ENCODE data around the gene BLM. TPM values are rescaled to one million over a fixed set of nuclear protein-coding genes. Genes with fewer than 3 reads are reported as not detected.

The BLM gene
- total RNA-seq, 1 donor from 2014 or later: 58.0 TPM

DNA sequence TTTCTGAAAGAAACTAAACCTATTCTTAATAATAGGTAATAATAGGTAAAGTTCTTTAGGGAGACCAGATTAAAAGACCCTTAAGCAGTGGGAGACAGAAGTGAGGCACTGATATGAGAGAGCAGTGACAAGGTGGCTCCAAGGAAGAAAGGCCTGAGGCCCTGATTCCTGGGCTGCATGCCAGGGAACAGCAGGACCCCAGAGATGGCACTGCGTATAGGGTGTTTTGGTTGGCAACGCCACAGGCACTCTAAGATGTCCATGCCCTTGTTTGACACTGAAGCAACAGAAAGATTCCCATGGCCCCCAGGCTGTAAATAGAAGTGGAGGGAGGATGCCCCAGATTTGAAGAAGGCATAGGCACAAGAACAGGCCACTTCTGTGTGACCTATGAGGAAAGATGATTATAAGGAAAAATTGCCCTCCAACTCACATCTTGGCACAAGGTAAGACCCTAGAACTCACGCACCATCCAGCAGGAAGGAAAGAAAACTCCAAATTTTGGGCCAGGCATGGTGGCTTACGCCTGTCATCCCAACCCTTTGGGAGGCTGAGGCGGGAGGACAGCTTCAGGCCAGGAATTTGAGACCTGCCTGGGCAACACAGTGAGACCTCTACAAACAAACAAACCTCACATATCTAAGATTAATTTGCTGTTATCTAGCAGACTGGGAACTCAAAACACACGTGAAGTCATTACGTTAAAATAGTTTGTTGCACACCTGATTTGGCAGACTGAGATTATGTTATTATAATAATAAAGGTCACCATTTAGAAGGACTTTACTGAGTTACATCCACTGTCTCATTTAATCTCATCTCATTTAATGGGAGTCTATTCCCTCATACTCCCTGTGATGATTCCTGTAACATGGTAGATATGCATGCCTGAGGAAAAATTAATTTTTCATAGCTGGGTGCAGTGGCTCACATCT is 10.5 kb upstream of the BLM start:
- peak overlapping the region; percentile 47 for H3K27ac Mint-ChIP-seq
- Histone ChIP-seq H3K9ac (no peak overlapping the region), H3K4me3 (no peak overlapping the region), H3F3A (ENCODE audit: low read depth) (peaks cover 7% of the 10 kb centered on the region), H3K36me3 (no peaks in the 10 kb centered on the region), H3K27ac (no peak overlapping the region), H3K4me1 (peaks cover 6% of the 10 kb centered on the region), H2AFZ (replicated peaks) (no peak overlapping the region), H3K79me2 (ENCODE audit: low read depth) (no peaks in the 10 kb centered on the region), H4K20me1 (ENCODE audit: low read depth) (peaks cover 5% of the 10 kb centered on the region), H3K27me3 (no peaks in the 10 kb centered on the region), H3K9me3 (ENCODE audit: low read depth) (no peaks in the 10 kb centered on the region), H3K4me2 (no peak overlapping the region)
- TF ChIP-seq, protein P1, sequence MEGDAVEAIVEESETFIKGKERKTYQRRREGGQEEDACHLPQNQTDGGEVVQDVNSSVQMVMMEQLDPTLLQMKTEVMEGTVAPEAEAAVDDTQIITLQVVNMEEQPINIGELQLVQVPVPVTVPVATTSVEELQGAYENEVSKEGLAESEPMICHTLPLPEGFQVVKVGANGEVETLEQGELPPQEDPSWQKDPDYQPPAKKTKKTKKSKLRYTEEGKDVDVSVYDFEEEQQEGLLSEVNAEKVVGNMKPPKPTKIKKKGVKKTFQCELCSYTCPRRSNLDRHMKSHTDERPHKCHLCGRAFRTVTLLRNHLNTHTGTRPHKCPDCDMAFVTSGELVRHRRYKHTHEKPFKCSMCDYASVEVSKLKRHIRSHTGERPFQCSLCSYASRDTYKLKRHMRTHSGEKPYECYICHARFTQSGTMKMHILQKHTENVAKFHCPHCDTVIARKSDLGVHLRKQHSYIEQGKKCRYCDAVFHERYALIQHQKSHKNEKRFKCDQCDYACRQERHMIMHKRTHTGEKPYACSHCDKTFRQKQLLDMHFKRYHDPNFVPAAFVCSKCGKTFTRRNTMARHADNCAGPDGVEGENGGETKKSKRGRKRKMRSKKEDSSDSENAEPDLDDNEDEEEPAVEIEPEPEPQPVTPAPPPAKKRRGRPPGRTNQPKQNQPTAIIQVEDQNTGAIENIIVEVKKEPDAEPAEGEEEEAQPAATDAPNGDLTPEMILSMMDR (IDR thresholded peaks at IDR 0.05): no peak
- no peak for TF ChIP-seq EZH2phosphoT487 (IDR thresholded peaks at IDR 0.05)
- TF ChIP-seq EZH2 (IDR thresholded peaks at IDR 0.05): no peak
- H3K36me3 Mint-ChIP-seq: peaks cover 25% of the 10 kb centered on the region
- peaks cover 4% of the 10 kb centered on the region for H3K9me3 Mint-ChIP-seq
- peaks cover 3% of the 10 kb centered on the region for H3K27me3 Mint-ChIP-seq (ENCODE audit: insufficient read depth, low read depth)
- no peak for DNase-seq (ENCODE audit: low spot score)
- no peak overlapping the region for H3K4me3 Mint-ChIP-seq
- peaks cover 4% of the 10 kb centered on the region for H3K4me1 Mint-ChIP-seq

DNA sequence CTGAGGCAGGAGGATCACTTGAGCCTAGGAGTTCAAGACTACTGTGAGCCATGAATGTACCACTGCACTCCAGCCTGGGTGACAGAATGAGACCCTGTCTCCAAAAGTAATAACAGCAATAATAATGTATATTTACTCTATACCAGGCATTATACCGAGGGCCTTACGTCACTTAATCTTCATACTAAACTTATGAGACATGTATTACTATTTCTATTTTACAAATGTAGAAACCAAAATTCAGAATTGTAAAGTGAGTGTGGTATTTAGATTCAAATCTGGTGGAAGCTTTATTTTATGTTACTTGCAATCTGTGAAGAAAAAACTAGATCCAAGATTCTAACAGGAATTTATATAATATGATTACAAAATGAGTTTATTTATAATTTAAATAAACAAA is 9.7 kb upstream of the BLM start:
- Histone ChIP-seq H3K9ac (no peak overlapping the region), H3K79me2 (ENCODE audit: low read depth) (no peaks in the 10 kb centered on the region), H4K20me1 (ENCODE audit: low read depth) (peaks cover 5% of the 10 kb centered on the region), H2AFZ (replicated peaks) (no peak overlapping the region), H3K4me1 (peaks cover 6% of the 10 kb centered on the region), H3K4me2 (no peak overlapping the region), H3F3A (ENCODE audit: low read depth) (peaks cover 7% of the 10 kb centered on the region), H3K4me3 (no peak overlapping the region), H3K9me3 (ENCODE audit: low read depth) (no peaks in the 10 kb centered on the region), H3K27me3 (no peaks in the 10 kb centered on the region), H3K36me3 (no peaks in the 10 kb centered on the region), H3K27ac (no peak overlapping the region)
- Mint-ChIP-seq H3K9me3 (peaks cover 4% of the 10 kb centered on the region), H3K27ac (no peak overlapping the region), H3K27me3 (ENCODE audit: insufficient read depth, low read depth) (peaks cover 3% of the 10 kb centered on the region), H3K36me3 (peaks cover 22% of the 10 kb centered on the region), H3K4me3 (no peak overlapping the region), H3K4me1 (peaks cover 4% of the 10 kb centered on the region)
- DNase-seq (ENCODE audit: low spot score): no peak
- TF ChIP-seq EZH2 (IDR thresholded peaks at IDR 0.05) (no peak), EZH2phosphoT487 (IDR thresholded peaks at IDR 0.05) (no peak)
- TF ChIP-seq, protein P1 (IDR thresholded peaks at IDR 0.05): no peak

DNA sequence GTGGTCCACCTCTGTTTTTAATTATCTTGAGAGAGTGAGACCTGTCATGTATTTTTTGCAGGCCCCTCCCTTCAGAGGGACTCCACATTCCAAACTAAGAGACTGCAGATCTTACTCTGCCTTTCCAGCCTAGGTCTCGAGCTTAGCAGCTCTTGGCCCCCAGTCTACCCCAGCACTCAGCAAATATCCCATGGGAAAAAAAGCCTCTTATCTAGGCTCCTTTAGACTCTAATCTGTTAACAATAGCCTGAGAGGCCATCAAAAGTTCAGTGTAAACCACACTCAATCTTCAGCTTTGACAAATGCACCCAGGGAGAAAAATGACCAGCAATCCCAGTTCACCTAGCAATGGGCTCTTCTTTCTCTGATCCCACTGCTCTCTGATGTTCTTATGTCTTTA is 8.6 kb upstream of the BLM start:
- no peak overlapping the region for H3K4me3 ChIP-seq
- peaks cover 4% of the 10 kb centered on the region for H3K9me3 Mint-ChIP-seq
- H3K79me2 ChIP-seq (ENCODE audit: low read depth): no peaks in the 10 kb centered on the region
- peaks cover 4% of the 10 kb centered on the region for H3K4me1 Mint-ChIP-seq
- H3K9me3 ChIP-seq (ENCODE audit: low read depth): no peaks in the 10 kb centered on the region
- no peak overlapping the region for H3K4me3 Mint-ChIP-seq
- no peaks in the 10 kb centered on the region for H3K27me3 ChIP-seq
- no peaks in the 10 kb centered on the region for H3K36me3 ChIP-seq
- H3K9ac ChIP-seq: peak overlapping the region; percentile 2
- no peak for TF ChIP-seq EZH2phosphoT487 (IDR thresholded peaks at IDR 0.05)
- TF ChIP-seq EZH2 (IDR thresholded peaks at IDR 0.05): no peak
- TF ChIP-seq, protein P1 (IDR thresholded peaks at IDR 0.05): no peak
- H3K27me3 Mint-ChIP-seq (ENCODE audit: insufficient read depth, low read depth): peaks cover 3% of the 10 kb centered on the region
- no peak overlapping the region for H3K27ac ChIP-seq
- H3K27ac Mint-ChIP-seq: no peak overlapping the region
- H2AFZ ChIP-seq (replicated peaks): no peak overlapping the region
- H3K4me1 ChIP-seq: peaks cover 6% of the 10 kb centered on the region
- no peak overlapping the region for H3K4me2 ChIP-seq
- peaks cover 20% of the 10 kb centered on the region for H3K36me3 Mint-ChIP-seq
- peaks cover 7% of the 10 kb centered on the region for H3F3A ChIP-seq (ENCODE audit: low read depth)
- peaks cover 5% of the 10 kb centered on the region for H4K20me1 ChIP-seq (ENCODE audit: low read depth)
- peak; percentile 52 for DNase-seq (ENCODE audit: low spot score)

Data from neural progenitor cell (in vitro differentiated cells).